K562 (cell line): ENCODE data around the gene GET4. TPM values are rescaled to one million over a fixed set of nuclear protein-coding genes. Genes with fewer than 3 reads are reported as not detected.

Experiments used
- ATAC-seq: fragments of 200-7000 bp; cut with Tn5 transposase; 3 replicates; pipeline ENCODE4 v1.9.1; 2020; ENCODE audit warnings: moderate library complexity
- BruUV-seq: library from RNA; stranded (reverse); fragments of 400-500 nt; replicated peaks from 2 replicates; lab custom pipeline; 2021; lab: Mats Ljungman, UMichigan
- CTCF ChIA-PET: fragments of 300-600 bp; formaldehyde crosslinking; extraction: SDS; loops from one replicate; lab custom pipeline; 2021; ENCODE audit warnings: low intra/inter-chr PET ratio; lab: Yijun Ruan, JAX
- POLR2A ChIA-PET: fragments of 300-600, 350-650 bp; sonication (Branson Sonifier 250); formaldehyde crosslinking; extraction: SDS; loops from one replicate; lab custom pipeline; 2021; ENCODE audit warnings: antibody characterized with exemption, inconsistent platforms; lab: Yijun Ruan, JAX
- DNase-seq, 4 experiments: peaks; one replicate each; pipeline versions ENCODE4 v3.0.0 to v3.0.0-alpha.2; 2011 to 2018; ENCODE audit warnings: low spot score in 3 of 4, mixed read lengths in 3 of 4; ENCODE audit errors: extremely low read depth in 1 of 4
- FAIRE-seq: peaks from 2 replicates; lab custom pipeline; 2011; peaks lifted over from hg19 to GRCh38; lab: Jason Lieb, UNC
- H2AFZ ChIP-seq: 2 replicates; pipeline ENCODE4 v1.6.0; 2011; ENCODE audit warnings: low read depth, low read length, control low read depth, inconsistent platforms
- H3K27ac ChIP-seq: fragments of 200-600 bp; 3 replicates; pipeline ENCODE4 v1.8.0; 2011; ENCODE audit warnings: low read depth, mild to moderate bottlenecking, control low read depth, inconsistent platforms, low read length, moderate library complexity, mixed read lengths; ENCODE audit errors: extremely low read depth
- H3K27me3 ChIP-seq, 2 experiments: fragments of 300-600 bp in 1 of 2; 2 replicates in 1 of 2; 3 replicates in 1 of 2; pipeline versions ENCODE4 v1.6.0 to v1.8.0; 2011; ENCODE audit warnings: inconsistent platforms in 2 of 2, low read length in 2 of 2, mild to moderate bottlenecking in 1 of 2, mixed read lengths in 1 of 2, moderate library complexity in 1 of 2; ENCODE audit not compliant: control insufficient read depth in 2 of 2, insufficient read depth in 2 of 2
- H3K36me3 ChIP-seq: fragments of 300-600 bp; 3 replicates; pipeline ENCODE4 v1.8.0; 2011; ENCODE audit warnings: mild to moderate bottlenecking, low read length, inconsistent platforms; ENCODE audit not compliant: control insufficient read depth, insufficient read depth
- H3K4me1 ChIP-seq, 2 experiments: fragments of 200-600 bp in 1 of 2; replicated peaks in 1 of 2; 2 replicates in 1 of 2; 3 replicates in 1 of 2; pipeline versions ENCODE4 v1.5.1 to v1.8.0; 2011; ENCODE audit warnings: inconsistent platforms in 2 of 2, low read length in 2 of 2, mild to moderate bottlenecking in 1 of 2, mixed read lengths in 1 of 2, moderate library complexity in 1 of 2; ENCODE audit not compliant: control insufficient read depth in 2 of 2, insufficient read depth in 2 of 2
- H3K4me2 ChIP-seq: 2 replicates; pipeline ENCODE4 v1.6.1; 2011; ENCODE audit warnings: low read length, control low read depth, inconsistent platforms, mixed read lengths; ENCODE audit not compliant: insufficient read depth
- H3K4me3 ChIP-seq: fragments of 200-600 bp; sonication (generic), shearing (Covaris generic); 2 replicates; pipeline ENCODE4 v1.5.1; 2016; ENCODE audit warnings: control low read depth, inconsistent platforms
- H3K79me2 ChIP-seq: fragments of 200-600 bp; 3 replicates; pipeline ENCODE4 v1.8.0; 2011; ENCODE audit warnings: low read length, inconsistent platforms; ENCODE audit not compliant: control insufficient read depth, insufficient read depth
- H3K9ac ChIP-seq, 2 experiments: 2 replicates each; pipeline versions ENCODE4 v1.6.0 to v1.6.1; 2011; ENCODE audit warnings: low read depth in 2 of 2, low read length in 2 of 2, control low read depth in 1 of 2, inconsistent platforms in 1 of 2, mild to moderate bottlenecking in 1 of 2, mixed read lengths in 1 of 2; ENCODE audit not compliant: insufficient read depth in 1 of 2
- H3K9me1 ChIP-seq: one replicate; pipeline ENCODE4 v1.6.0; 2011; ENCODE audit warnings: inconsistent platforms, mild to moderate bottlenecking, low read length, moderate library complexity; ENCODE audit not compliant: control insufficient read depth, insufficient read depth
- H3K9me3 ChIP-seq: replicated peaks from 2 replicates; pipeline ENCODE4 v1.5.1; 2011; ENCODE audit warnings: low read depth, low read length, inconsistent platforms; ENCODE audit not compliant: control insufficient read depth, insufficient read depth
- H4K20me1 ChIP-seq: replicated peaks from 2 replicates; pipeline ENCODE4 v1.6.1; 2011; ENCODE audit warnings: low read length, inconsistent platforms, mixed read lengths; ENCODE audit not compliant: control insufficient read depth, insufficient read depth
- CBFA2T3 ChIP-seq: fragments of 450-650 bp; IDR thresholded peaks from 2 replicates; pipeline ENCODE4 v1.6.1; 2017
- CTBP1 ChIP-seq: fragments of 450-650 bp; IDR thresholded peaks from 2 replicates; pipeline ENCODE4 v1.6.1; 2016; ENCODE audit warnings: borderline replicate concordance
- MAFF ChIP-seq: IDR thresholded peaks from 2 replicates; pipeline ENCODE4 v1.6.1; 2012; ENCODE audit warnings: low read length, improper control_type of control experiment
- MXI1 ChIP-seq: IDR thresholded peaks from 2 replicates; pipeline ENCODE4 v1.6.1; 2011; ENCODE audit warnings: low read depth, mild to moderate bottlenecking, improper control_type of control experiment, low read length
- MYNN ChIP-seq, 2 experiments: sonication (generic); formaldehyde crosslinking in 1 of 2; IDR thresholded peaks; 2 replicates each; pipeline versions ENCODE4 v1.5.0 to v1.6.1; 2016 to 2020; ENCODE audit warnings: antibody characterized with exemption in 1 of 2, missing genetic modification reagents in 1 of 2
- NCOA1 ChIP-seq: fragments of 450-650 bp; IDR thresholded peaks from 2 replicates; pipeline ENCODE4 v1.6.1; 2016; ENCODE audit warnings: low read depth
- POLR2G ChIP-seq: fragments of 200-400 bp; formaldehyde crosslinking; IDR thresholded peaks from 2 replicates; pipeline ENCODE4 v1.6.1; 2017; ENCODE audit warnings: low read depth, mild to moderate bottlenecking, antibody characterized with exemption, low read length, moderate library complexity
- ZNF239 ChIP-seq: fragments of 250-450 bp; sonication (Bioruptor Pico); IDR thresholded peaks from 2 replicates; pipeline ENCODE4 v1.4.0; 2020; ENCODE audit warnings: mild to moderate bottlenecking
- WGBS: fragments of 100-300 bp; shearing (Covaris generic); methylation state at CpG from one replicate; pipeline ENCODE4 v1.1.6; 2016; ENCODE audit warnings: low coverage, mixed read lengths; ENCODE audit not compliant: insufficient coverage; ENCODE audit errors: missing lambda C conversion rate; 5-methylcytosine and 5-hydroxymethylcytosine counted together
- in situ Hi-C: fragments of 300-500 bp; cut with MboI; formaldehyde crosslinking; loops from 4 replicates; pipeline ENCODE4 v1.15.0; 2018; ENCODE audit warnings: inconsistent platforms, mixed read lengths
- intact Hi-C: fragments of 100-400 bp; cut with micrococcal nuclease; formaldehyde crosslinking; loops from 2 replicates; pipeline ENCODE4 v1.14.2; 2022
- polyA plus RNA-seq, 8 experiments: library from polyadenylated mRNA; depleted of rRNA in 4 of 8; stranded (reverse) in 5 of 8; unstranded in 3 of 8; fragments of >200 nt; fragmentation: Nextera tagmentation in 2 of 8; fragmentation: Illumina TruSeq in 1 of 8; extraction: Ambion mirVana in 2 of 8; extraction: Trizol in 1 of 8; gene quantifications; 2 replicates each; pipeline versions ENCODE4 v1.2.1 to v1.2.3, GENCODE V29; 2011 to 2014; ENCODE audit warnings: inconsistent platforms in 1 of 8, missing spikeins in 1 of 8
- total RNA-seq, 7 experiments: library from RNA; depleted of rRNA in 6 of 7; stranded (reverse); fragments of >200 nt in 6 of 7; fragmentation: Illumina TruSeq in 2 of 7; extraction: Trizol in 2 of 7; gene quantifications; 2 replicates each; pipeline versions ENCODE4 v1.2.1 to v1.2.3, GENCODE V29; 2011 to 2021; ENCODE audit warnings: low replicate concordance in 1 of 7
- TF ChIP-seq, protein P1 (sequence below): fragments of 250-450 bp; sonication (Bioruptor Pico); IDR thresholded peaks from 2 replicates; pipeline ENCODE4 v1.4.0; 2020
- TF ChIP-seq, protein P2 (sequence below): fragments of 450-650 bp; IDR thresholded peaks from 2 replicates; pipeline ENCODE4 v1.6.1; 2016; ENCODE audit warnings: low read depth, mild to moderate bottlenecking, moderate library complexity

Gene GET4
- total and polyA plus RNA-seq, 9 of the 15 experiments (the other 6 are each of a cell fraction or from before 2014, with no cell fraction given), result 0.99 to 122 (median 40.4) TPM

DNA sequence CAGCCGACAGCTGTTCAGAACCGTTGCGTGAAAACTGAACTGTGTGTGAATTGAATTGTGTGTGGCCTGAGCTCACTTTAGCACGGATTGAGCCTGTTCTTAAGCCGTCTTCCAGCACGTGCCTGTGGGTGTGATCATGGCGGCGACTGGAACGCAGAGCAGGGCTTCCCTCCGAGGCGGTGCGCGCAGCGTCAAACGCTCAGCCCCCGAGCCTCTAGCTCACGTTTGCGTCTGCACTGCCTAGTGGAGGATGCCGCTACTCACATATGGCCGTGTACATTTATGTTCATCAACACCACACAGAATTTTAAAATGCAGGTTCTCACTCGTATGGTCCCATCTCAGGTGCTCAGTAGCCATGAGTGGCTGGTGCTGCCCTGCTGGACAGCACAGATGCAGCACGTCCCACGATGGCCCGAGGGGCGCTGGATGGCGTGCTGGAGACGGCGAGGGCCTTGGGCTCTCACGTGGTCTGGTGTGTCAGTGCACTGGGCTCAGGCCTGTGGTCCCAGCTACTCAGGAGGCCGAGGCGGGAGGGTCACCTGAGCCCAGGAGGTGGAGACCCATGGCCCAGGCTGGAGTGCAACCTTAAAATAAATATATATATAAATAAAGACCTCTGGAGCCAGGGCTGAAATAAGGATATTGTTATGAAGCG, 22.1 kb upstream of the GET4 start (continued):
- TF ChIP-seq, protein P1, sequence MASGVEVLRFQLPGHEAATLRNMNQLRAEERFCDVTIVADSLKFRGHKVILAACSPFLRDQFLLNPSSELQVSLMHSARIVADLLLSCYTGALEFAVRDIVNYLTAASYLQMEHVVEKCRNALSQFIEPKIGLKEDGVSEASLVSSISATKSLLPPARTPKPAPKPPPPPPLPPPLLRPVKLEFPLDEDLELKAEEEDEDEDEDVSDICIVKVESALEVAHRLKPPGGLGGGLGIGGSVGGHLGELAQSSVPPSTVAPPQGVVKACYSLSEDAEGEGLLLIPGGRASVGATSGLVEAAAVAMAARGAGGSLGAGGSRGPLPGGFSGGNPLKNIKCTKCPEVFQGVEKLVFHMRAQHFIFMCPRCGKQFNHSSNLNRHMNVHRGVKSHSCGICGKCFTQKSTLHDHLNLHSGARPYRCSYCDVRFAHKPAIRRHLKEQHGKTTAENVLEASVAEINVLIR (CRISPR knock-in tag), result no peak
- TF ChIP-seq MXI1 (no peak), NCOA1 (no peak), CTBP1 (no peak), MYNN (IDR thresholded peaks at IDR 0.05) (no peak), MYNN (CRISPR knock-in tag; IDR thresholded peaks at IDR 0.05) (no peak), MAFF (no peak), CBFA2T3 (no peak)
- TF ChIP-seq, protein P2, sequence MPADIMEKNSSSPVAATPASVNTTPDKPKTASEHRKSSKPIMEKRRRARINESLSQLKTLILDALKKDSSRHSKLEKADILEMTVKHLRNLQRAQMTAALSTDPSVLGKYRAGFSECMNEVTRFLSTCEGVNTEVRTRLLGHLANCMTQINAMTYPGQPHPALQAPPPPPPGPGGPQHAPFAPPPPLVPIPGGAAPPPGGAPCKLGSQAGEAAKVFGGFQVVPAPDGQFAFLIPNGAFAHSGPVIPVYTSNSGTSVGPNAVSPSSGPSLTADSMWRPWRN, result no peak

DNA sequence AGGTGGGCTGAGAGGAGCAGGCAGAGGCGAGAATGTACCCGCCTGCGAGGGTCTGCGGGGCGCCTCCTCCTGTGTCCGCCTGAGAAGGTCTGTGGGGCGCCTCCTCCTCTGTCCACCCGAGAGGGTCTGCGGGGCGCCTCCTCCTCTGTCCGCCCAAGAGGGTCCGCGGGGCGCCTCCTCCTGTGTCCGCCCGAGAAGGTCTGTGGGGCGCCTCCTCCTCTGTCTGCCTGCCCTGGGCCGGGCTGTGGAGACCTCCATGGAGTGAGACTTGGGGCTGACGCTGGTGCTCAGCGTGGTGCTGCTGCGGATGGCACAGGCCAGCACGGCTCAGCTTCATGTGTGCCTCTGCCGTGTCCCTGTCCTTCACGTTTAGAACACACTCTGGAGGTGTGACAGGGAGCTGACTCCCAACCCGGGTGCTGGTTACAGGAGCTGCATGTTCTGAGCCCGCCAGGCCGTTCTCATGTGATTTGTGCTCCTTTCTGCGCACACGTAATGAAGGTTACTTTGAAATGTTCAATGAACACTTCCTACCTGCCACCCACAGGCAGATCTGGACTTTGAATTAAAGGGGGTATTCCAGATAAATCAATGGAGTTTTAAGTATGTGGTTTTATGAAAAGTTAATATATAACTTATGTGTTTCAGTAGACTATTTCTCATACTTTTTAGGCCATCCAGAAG, 20.5 kb upstream of the GET4 start:
- ATAC-seq, result no peak

More for the DNA sequence above, 20.5 kb upstream of the GET4 start:
- H3K4me2 ChIP-seq, result no peak overlapping the region
- H3K9me3 ChIP-seq, result no peaks in the 10 kb centered on the region
- no peak overlapping the region for H3K27ac ChIP-seq
- 0 out of 2 replicates have a peak, but pooled peaks have one; percentile 16 for TF ChIP-seq POLR2G
- TF ChIP-seq ZNF239 (CRISPR knock-in tag), result no peak
- H3K79me2 ChIP-seq, result no peaks in the 10 kb centered on the region
- 0 out of 2 replicates have a peak, but pooled peaks cover 5% of the 10 kb centered on the region for H4K20me1 ChIP-seq
- 94% methylated on average over 19 of the region's 29 CpGs for WGBS
- BruUV-seq, result no TSS peak
- H3K4me1 ChIP-seq, result peaks cover 14 to 29% of the 10 kb centered on the region in 2 experiments; a peak in 4 of 5 replicates
- CTCF ChIA-PET, result interaction anchor here (0.6 kb wide), 1 partner anchor 95 kb away, joined by 3 read pairs; no protein-coding TSS in a partner anchor
- H3K9ac ChIP-seq, result no peak overlapping the region
- peaks cover 94% of the 10 kb centered on the region for H3K36me3 ChIP-seq
- no peak for DNase-seq
- FAIRE-seq, result no peak
- in situ Hi-C loops, result no loop called here
- POLR2A ChIA-PET, result no interaction called here
- H3K27me3 ChIP-seq, result no peaks in the 10 kb centered on the region
- H3K9me1 ChIP-seq, result peaks cover 4% of the 10 kb centered on the region
- no peak overlapping the region for H3K4me3 ChIP-seq
- intact Hi-C loops, result no loop called here
- H2AFZ ChIP-seq, result no peak overlapping the region
